HEK293 (cell line): Measurements from ENCODE around the gene PTAR1.

ENCODE experiments used
- ZBTB17 ChIP-seq: fragments of 450-650 bp; formaldehyde crosslinking; IDR thresholded peaks from 2 replicates; pipeline ENCODE4 v1.5.1; 2016; ENCODE audit warnings: missing biosample characterization, missing genetic modification characterization
- ZBTB8A ChIP-seq: fragments of 450-650 bp; formaldehyde crosslinking; IDR thresholded peaks from 2 replicates; pipeline ENCODE4 v1.5.1; 2016; ENCODE audit warnings: missing biosample characterization, missing genetic modification characterization
- ZNF24 ChIP-seq: fragments of 450-650 bp; formaldehyde crosslinking; IDR thresholded peaks from 2 replicates; pipeline ENCODE4 v1.5.1; 2016; ENCODE audit warnings: missing biosample characterization, missing genetic modification characterization
- ZNF366 ChIP-seq: fragments of 450-650 bp; formaldehyde crosslinking; conservative IDR thresholded peaks from 2 replicates; pipeline ENCODE4 v1.5.1; 2016; ENCODE audit warnings: missing biosample characterization, missing genetic modification characterization
- ZNF423 ChIP-seq: fragments of 450-650 bp; formaldehyde crosslinking; IDR thresholded peaks from 2 replicates; pipeline ENCODE4 v1.5.1; 2016; ENCODE audit warnings: missing biosample characterization, missing genetic modification characterization
- TF ChIP-seq, protein P1 (sequence below): fragments of 450-650 bp; formaldehyde crosslinking; IDR thresholded peaks from 2 replicates; pipeline ENCODE4 v1.5.1; 2016; ENCODE audit warnings: missing biosample characterization, missing genetic modification characterization

DNA sequence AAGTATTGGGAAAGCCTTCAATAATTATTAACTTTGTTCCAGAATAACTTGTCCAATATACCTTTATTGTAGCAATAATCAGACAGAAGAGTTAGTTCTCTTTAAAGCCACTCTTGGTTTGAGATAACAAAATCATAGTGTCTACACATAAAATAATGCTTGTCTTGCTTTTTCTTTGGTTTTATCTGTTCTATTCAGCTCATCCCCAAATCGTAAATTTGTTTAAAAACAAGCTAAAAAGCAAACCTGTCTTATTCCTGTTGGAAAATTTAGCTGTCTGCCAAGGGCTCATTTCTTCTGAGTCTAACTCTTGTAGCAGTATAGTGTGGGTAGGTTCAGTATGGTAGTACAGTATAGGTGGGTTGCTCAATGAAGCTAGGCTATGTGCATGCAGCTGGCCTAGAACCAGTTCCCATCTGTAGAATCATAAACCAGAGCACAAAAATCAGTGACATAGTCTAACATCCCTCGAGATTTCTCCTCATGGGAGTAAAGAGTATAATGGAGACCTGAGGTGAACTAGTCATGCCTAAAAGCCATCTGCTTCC, 69.7 kb downstream of the PTAR1 start:
- TF ChIP-seq, protein P1, sequence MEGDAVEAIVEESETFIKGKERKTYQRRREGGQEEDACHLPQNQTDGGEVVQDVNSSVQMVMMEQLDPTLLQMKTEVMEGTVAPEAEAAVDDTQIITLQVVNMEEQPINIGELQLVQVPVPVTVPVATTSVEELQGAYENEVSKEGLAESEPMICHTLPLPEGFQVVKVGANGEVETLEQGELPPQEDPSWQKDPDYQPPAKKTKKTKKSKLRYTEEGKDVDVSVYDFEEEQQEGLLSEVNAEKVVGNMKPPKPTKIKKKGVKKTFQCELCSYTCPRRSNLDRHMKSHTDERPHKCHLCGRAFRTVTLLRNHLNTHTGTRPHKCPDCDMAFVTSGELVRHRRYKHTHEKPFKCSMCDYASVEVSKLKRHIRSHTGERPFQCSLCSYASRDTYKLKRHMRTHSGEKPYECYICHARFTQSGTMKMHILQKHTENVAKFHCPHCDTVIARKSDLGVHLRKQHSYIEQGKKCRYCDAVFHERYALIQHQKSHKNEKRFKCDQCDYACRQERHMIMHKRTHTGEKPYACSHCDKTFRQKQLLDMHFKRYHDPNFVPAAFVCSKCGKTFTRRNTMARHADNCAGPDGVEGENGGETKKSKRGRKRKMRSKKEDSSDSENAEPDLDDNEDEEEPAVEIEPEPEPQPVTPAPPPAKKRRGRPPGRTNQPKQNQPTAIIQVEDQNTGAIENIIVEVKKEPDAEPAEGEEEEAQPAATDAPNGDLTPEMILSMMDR = no peak
- TF ChIP-seq ZNF24 (tag by site-specific recombination) = no peak
- no peak for TF ChIP-seq ZBTB8A (tag by site-specific recombination)
- no peak for TF ChIP-seq ZNF366 (tag by site-specific recombination)
- TF ChIP-seq ZBTB17 = no peak
- TF ChIP-seq ZNF423 (tag by site-specific recombination) = no peak
